ENCODE data around the gene NUBPL.

Gene NUBPL, protein sequence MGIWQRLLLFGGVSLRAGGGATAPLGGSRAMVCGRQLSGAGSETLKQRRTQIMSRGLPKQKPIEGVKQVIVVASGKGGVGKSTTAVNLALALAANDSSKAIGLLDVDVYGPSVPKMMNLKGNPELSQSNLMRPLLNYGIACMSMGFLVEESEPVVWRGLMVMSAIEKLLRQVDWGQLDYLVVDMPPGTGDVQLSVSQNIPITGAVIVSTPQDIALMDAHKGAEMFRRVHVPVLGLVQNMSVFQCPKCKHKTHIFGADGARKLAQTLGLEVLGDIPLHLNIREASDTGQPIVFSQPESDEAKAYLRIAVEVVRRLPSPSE

DNA sequence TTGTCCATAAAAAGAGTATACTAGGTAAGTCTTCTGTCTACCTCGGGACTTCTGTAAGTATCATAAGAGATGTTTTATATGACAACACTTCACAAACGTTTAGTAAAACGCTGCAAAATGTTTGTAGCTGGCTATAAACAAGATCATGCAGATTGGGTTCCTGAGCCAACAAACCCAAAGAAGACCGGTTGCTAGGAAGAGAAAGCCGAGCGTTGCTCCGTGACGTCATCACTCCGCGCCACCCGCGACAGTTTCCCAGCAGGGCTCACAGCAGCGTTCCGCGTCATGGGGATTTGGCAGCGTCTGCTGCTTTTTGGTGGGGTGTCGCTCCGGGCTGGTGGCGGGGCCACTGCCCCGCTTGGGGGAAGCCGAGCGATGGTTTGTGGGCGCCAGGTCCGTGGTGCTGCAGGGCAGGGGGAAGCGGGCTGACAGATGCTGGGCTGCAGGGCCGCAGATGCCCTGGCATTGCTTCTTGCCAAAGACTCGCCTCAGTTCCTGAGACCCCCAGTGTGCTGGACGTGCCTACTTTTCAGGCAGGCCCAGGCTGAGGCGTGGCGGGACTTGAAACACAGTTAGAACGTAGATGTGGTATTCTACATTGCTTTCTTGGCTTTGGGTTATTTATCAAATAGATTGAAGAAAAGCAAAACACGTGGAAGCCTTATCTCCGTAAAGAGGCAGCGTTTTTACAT, at the start of gene NUBPL:
NUBPL (plus strand) TSS at position 250 of the 692 bp plus-strand sequence; CDS start at position 286, 36 bp downstream.
- FAIRE-seq (peak; percentile 29), DNase-seq (ENCODE audit: insufficient read length, low spot score) (peak; percentile 72)
- TF ChIP-seq, protein P1, sequence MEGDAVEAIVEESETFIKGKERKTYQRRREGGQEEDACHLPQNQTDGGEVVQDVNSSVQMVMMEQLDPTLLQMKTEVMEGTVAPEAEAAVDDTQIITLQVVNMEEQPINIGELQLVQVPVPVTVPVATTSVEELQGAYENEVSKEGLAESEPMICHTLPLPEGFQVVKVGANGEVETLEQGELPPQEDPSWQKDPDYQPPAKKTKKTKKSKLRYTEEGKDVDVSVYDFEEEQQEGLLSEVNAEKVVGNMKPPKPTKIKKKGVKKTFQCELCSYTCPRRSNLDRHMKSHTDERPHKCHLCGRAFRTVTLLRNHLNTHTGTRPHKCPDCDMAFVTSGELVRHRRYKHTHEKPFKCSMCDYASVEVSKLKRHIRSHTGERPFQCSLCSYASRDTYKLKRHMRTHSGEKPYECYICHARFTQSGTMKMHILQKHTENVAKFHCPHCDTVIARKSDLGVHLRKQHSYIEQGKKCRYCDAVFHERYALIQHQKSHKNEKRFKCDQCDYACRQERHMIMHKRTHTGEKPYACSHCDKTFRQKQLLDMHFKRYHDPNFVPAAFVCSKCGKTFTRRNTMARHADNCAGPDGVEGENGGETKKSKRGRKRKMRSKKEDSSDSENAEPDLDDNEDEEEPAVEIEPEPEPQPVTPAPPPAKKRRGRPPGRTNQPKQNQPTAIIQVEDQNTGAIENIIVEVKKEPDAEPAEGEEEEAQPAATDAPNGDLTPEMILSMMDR (IDR thresholded peaks at IDR 0.05; ENCODE audit: insufficient read depth, missing control alignments) = no peak

DNA sequence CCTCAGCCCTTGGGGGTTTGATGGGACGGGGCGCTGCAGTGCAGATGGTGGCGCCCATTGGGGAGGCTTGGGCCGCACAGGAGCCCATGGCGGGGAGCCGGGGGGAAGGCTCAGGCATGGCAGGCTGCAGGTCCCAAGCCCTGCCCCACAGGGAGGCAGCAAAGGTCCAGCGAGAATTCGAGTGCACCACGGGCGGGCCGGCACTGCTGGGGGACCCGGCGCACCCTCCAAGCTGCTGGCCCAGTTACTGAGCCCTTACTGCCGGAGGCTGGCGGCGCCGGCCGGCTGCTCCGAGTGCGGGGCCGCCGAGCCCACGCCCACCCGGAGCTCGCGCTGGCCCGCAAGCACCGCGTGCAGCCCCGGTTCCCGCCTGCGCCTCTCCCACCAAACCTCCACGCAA, 34.1 kb upstream of the NUBPL start:
- FAIRE-seq (no peak), DNase-seq (ENCODE audit: insufficient read length, low spot score) (no peak)
- TF ChIP-seq, protein P1 (IDR thresholded peaks at IDR 0.05; ENCODE audit: insufficient read depth, missing control alignments) = no peak

DNA sequence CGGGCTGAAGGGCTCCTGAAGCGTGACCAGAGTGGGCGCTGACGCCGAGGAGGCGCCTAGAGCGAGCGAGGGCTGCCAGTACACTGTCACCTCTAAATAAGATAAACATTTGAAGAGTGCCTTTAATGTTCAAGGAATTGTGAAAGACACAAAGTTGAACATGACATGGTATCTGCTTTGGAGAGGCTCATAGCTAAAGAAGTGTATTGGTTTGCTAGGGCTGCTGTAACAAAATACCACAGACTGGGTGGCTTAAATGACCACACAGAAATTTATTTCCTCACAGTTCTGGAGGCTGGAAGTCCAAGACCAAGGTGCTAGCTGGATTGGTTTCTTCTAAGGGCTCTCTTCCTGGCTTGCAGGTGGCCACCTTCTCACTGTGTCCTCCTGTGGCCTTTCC, 33.7 kb upstream of the NUBPL start:
- FAIRE-seq (no peak), DNase-seq (ENCODE audit: insufficient read length, low spot score) (no peak)
- TF ChIP-seq, protein P1 (IDR thresholded peaks at IDR 0.05; ENCODE audit: insufficient read depth, missing control alignments) = no peak

DNA sequence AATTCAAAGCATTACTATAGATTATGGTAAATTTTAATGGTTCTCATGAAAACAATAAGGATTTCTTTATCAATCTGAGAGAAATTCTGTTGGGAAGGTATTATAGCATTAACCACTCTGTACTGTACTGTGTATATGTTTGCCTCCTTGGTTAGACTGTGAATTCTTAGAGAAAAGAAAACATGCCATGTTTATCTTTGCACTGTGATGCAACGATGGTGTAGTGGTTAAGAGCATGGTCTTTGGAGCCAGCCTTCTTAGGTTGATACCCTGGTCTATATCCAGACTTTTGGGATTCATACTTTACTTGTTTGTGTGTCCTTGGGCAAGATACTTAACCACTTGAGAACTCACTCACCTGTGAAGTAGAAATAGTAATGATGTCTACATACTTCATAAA, 32.2 kb upstream of the NUBPL start:
- DNase-seq (ENCODE audit: insufficient read length, low spot score) (no peak), FAIRE-seq (no peak)
- TF ChIP-seq, protein P1 (IDR thresholded peaks at IDR 0.05; ENCODE audit: insufficient read depth, missing control alignments) = no peak

DNA sequence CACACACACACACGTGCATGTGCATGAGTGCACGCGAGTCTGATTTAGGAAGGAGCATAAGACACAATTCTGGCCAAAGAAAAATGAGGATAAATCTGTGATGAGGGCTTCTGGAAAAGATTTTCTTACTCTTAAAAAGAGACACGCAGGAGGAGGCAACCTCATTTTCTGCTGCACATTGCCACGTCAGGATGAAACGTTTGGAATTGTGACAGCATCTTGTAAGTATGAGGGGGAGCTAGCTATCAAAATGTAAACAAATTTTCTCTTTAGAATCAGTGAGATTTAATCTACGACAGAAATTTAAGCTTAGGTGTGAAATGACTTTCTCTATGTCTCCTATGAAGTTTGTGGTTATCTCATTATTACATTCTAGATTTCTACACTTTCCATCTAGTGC, 31.1 kb upstream of the NUBPL start:
- FAIRE-seq = no peak
- TF ChIP-seq, protein P1 (IDR thresholded peaks at IDR 0.05; ENCODE audit: insufficient read depth, missing control alignments) = no peak
- DNase-seq (ENCODE audit: insufficient read length, low spot score) = no peak

DNA sequence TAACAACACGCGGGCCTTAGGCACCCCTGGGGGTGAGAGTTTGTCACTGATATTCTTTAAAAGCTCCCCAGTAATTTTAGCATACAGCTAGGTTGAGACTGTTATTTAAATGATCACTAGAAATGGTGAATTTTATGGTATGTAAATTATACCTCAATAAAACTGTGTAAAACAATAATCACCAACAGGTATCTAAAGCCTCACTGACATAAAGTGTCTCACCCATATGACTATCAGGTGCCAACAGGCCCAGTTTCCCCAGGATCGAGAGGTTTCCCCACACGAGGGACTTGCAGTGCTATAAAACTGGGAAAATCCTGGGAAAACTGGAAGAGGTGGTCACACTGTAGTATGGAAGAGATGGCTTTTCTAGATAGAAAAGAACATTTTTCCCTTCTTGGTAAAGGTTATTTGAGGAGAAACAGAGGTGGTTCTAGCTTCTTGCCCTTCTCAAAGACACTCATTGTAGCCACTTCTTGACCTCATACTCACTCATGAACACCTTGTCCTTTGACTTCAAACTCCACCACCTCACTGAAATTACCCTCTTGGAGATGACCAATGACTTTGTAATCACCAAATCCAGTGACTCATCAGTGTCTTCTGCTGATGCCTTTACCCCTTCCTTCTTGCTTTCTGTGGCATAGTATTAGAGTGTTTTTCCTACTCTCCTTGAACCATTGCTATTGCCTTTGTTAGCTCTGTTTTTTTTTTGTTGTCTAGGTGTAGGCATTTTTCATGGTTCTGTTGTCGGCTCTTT, 24.8 kb upstream of the NUBPL start:
- DNase-seq (ENCODE audit: insufficient read length, low spot score) (no peak), FAIRE-seq (no peak)
- TF ChIP-seq, protein P1 (IDR thresholded peaks at IDR 0.05; ENCODE audit: insufficient read depth, missing control alignments) = no peak
